HG03571 (cell line): Measurements from ENCODE around the gene TMPRSS15.

Source experiments
- ATAC-seq: cut with Tn5 transposase; IDR thresholded peaks from one replicate; pipeline ENCODE4 v1.9.1; 2021; ENCODE audit not compliant: unreplicated experiment

The TMPRSS15 gene

GRCh38 chr21:18245464-18245967, 158.1 kb downstream of the TMPRSS15 start:
- ATAC-seq, result no peak

- ATAC-seq, result no peak
Measured at GRCh38 chr21:18244671-18245463, 158.7 kb downstream of the TMPRSS15 start, which contains the start of gene CHODL. Gene CHODL, plus strand, starts transcription at chr21:18244833. Its CDS starts 391 bp downstream, at chr21:18245224.

GRCh38 chr21:18235545-18235944, 168.0 kb downstream of the TMPRSS15 start:
- no peak for ATAC-seq

DNA sequence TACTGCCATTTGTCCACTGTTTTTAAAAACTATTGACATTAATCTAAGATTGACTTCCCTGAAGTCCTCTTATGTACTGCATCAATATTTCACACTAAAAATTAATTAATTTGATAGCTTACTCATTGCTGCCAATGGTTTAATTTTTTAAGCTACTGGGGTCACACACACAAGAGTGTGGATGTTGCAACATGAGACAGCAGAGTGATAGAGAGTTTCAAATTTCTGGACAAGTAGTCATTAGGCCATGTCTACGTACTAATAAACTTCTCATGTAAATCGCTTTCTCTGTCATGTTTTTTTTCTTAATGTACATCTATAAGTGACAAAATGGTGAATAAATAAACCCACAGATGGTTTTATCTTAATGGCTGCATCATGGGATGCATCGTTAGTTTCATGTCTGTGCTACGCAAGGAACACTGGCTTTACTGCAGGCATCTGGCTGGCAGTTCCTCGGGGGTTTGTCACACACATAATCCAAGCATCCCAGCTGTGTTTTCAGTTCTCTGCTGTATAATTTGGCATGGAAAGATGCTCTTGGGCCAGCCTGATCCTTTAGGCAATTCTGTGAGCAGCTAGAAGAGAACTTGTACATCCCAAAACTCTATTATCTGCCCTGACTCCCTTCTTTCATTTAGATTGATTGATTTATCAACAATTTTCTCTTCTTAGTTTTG, 175.4 kb downstream of the TMPRSS15 start:
- ATAC-seq, result no peak

- ATAC-seq, result no peak
Measured at GRCh38 chr21:18222346-18222745, 181.2 kb downstream of the TMPRSS15 start.

DNA sequence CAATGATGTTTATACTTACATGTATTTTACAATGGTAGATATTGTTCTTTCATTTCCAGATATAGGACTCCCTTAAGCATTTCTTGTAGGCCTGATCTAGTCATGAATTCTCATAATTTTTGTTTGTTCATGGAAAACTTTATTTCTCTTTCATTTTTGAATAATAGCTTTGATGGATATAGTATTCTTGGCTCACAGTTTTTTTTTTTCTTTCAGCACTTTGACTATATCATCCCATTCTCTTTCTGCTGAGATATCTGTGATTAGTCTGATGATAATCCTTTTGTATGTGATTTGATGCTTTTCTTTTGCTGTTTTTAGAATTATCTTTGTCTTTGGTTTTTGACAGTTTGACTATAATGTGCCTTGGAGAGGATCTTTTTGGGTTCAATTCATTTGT, 183.1 kb downstream of the TMPRSS15 start:
- ATAC-seq, result no peak
